Trophoblast cell (in vitro differentiated cells and primary cell): Measurements from ENCODE around the gene DVL2.

Source experiments
- DNase-seq, 2 donors: peaks; one replicate each; pipeline ENCODE4 v3.0.0-alpha.2; 2016
- H2AFZ ChIP-seq: 2 replicates; pipeline ENCODE4 v1.6.1; 2013; ENCODE audit warnings: low read length, moderate library complexity, mild to moderate bottlenecking; ENCODE audit not compliant: insufficient read depth, poor library complexity
- H2AK5ac ChIP-seq: 2 replicates; pipeline ENCODE4 v1.6.1; 2013; ENCODE audit warnings: mild to moderate bottlenecking, low read length
- H2BK120ac ChIP-seq: 2 replicates; pipeline ENCODE4 v1.6.1; 2013; ENCODE audit warnings: low read length, mild to moderate bottlenecking, moderate library complexity; ENCODE audit not compliant: insufficient read depth, poor library complexity
- H2BK12ac ChIP-seq: 2 replicates; pipeline ENCODE4 v1.6.1; 2013; ENCODE audit warnings: mild to moderate bottlenecking, low read length, moderate library complexity
- H2BK5ac ChIP-seq: 2 replicates; pipeline ENCODE4 v1.6.1; 2013; ENCODE audit warnings: low read length, low read depth, moderate library complexity, mild to moderate bottlenecking; ENCODE audit not compliant: poor library complexity
- H3K14ac ChIP-seq: 2 replicates; pipeline ENCODE4 v1.6.1; 2013; ENCODE audit warnings: mild to moderate bottlenecking, low read length
- H3K18ac ChIP-seq: 2 replicates; pipeline ENCODE4 v1.6.1; 2013; ENCODE audit warnings: mild to moderate bottlenecking, low read length
- H3K23ac ChIP-seq: 2 replicates; pipeline ENCODE4 v1.6.1; 2013; ENCODE audit warnings: low read length
- H3K27ac ChIP-seq: 2 replicates; pipeline ENCODE4 v1.5.1; 2013; ENCODE audit warnings: low read depth, mild to moderate bottlenecking, inconsistent platforms, low read length, moderate library complexity
- H3K27me3 ChIP-seq: 2 replicates; pipeline ENCODE4 v1.6.1; 2013; ENCODE audit warnings: inconsistent platforms, mild to moderate bottlenecking, low read length, moderate library complexity; ENCODE audit not compliant: insufficient read depth
- H3K36me3 ChIP-seq, 2 experiments: 1 replicate in 1 of 2; 2 replicates in 1 of 2; pipeline ENCODE4 v1.6.1; 2013; ENCODE audit warnings: low read length in 2 of 2, mild to moderate bottlenecking in 2 of 2, moderate library complexity in 1 of 2; ENCODE audit not compliant: insufficient read depth in 2 of 2, control insufficient read depth in 1 of 2
- H3K4ac ChIP-seq: 2 replicates; pipeline ENCODE4 v1.6.1; 2013; ENCODE audit warnings: low read depth, mild to moderate bottlenecking, low read length, moderate library complexity
- H3K4me1 ChIP-seq, 2 experiments: 1 replicate in 1 of 2; 2 replicates in 1 of 2; pipeline ENCODE4 v1.6.1; 2013; ENCODE audit warnings: low read length in 2 of 2, mild to moderate bottlenecking in 2 of 2, moderate library complexity in 1 of 2; ENCODE audit not compliant: insufficient read depth in 2 of 2, control insufficient read depth in 1 of 2
- H3K4me2 ChIP-seq: 2 replicates; pipeline ENCODE4 v1.6.1; 2013; ENCODE audit warnings: inconsistent platforms, mild to moderate bottlenecking, low read length, moderate library complexity
- H3K4me3 ChIP-seq: 2 replicates; pipeline ENCODE4 v1.5.1; 2013; ENCODE audit warnings: mild to moderate bottlenecking, low read depth, low read length, inconsistent platforms
- H3K79me1 ChIP-seq: one replicate; pipeline ENCODE4 v1.6.1; 2013; ENCODE audit warnings: low read length
- H3K79me2 ChIP-seq: 2 replicates; pipeline ENCODE4 v1.6.1; 2013; ENCODE audit warnings: low read length, mild to moderate bottlenecking; ENCODE audit not compliant: control insufficient read depth, insufficient read depth, poor library complexity
- H3K9ac ChIP-seq: 2 replicates; pipeline ENCODE4 v1.6.1; 2013; ENCODE audit warnings: mild to moderate bottlenecking, low read length
- H3K9me3 ChIP-seq: 2 replicates; pipeline ENCODE4 v1.6.1; 2013; ENCODE audit warnings: low read depth, mild to moderate bottlenecking, control low read depth, inconsistent platforms, low read length; ENCODE audit not compliant: insufficient read depth
- H4K12ac ChIP-seq: 2 replicates; pipeline ENCODE4 v1.6.1; 2013; ENCODE audit warnings: low read depth, mild to moderate bottlenecking, low read length, moderate library complexity
- H4K8ac ChIP-seq: 2 replicates; pipeline ENCODE4 v1.6.1; 2013; ENCODE audit warnings: low read depth, mild to moderate bottlenecking, low read length, moderate library complexity
- H4K91ac ChIP-seq: one replicate; pipeline ENCODE4 v1.6.1; 2013; ENCODE audit warnings: low read depth, mild to moderate bottlenecking, low read length, moderate library complexity
- WGBS: extraction: QIAGEN DNeasy Blood & Tissue Kit; methylation state at CpG from one replicate; pipeline ENCODE4 v1.1.7; 2013; ENCODE audit warnings: missing lambda C conversion rate; ENCODE audit not compliant: insufficient read length, insufficient coverage; ENCODE audit errors: extremely low coverage; 5-methylcytosine and 5-hydroxymethylcytosine counted together

DVL2 gene

DNA sequence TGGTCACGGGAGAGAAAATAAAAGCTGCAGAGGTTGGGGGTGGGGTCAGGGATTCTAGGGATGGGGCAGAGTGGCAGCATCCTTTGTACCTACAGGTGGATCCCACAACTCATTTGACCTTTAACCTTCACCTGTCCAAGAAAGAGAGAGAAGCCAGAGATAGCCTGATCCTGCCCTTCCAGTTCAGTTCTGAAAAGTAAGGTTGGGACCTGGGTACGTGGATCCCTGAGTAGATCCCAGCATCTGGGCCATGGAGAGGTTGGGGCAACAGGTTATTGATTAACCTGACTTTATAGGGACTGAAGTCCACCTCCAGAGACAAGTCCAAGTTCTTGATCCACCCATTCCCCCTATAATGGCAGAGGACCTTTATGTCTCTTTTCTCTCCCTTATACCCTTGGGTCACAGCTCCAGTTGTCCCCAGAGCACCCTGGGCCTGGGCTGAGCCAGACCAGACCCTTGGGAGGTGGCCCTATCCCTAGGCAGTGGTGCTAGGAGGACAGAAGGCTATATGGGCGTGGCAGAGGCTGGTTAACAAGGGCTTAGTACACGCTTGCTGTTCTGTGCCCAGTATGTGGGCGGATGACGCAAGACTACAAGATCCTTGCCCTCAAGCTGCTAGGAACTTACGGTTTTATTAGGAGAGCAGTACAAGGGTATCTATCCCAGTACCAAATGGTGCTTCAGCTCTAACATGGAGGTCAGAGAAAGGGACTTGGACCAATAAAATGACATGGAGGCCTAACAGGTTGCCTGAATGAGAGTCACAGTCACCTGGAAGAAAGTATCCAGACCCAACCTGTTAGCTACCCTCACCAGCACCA lies 24.6 kb upstream of the DVL2 start:
- no peak overlapping the region for H3K4me2 ChIP-seq
- peaks cover 6 to 17% of the 10 kb centered on the region in 2 experiments for H3K4me1 ChIP-seq
- no peak overlapping the region for H4K8ac ChIP-seq
- H3K27ac ChIP-seq, result no peak overlapping the region
- peak overlapping the region; percentile 29 for H3K18ac ChIP-seq
- WGBS, result no CpG with 5 or more reads among the region's 7 CpGs
- no peak overlapping the region for H4K91ac ChIP-seq
- H3K14ac ChIP-seq, result no peak overlapping the region
- no peak overlapping the region for H3K9ac ChIP-seq
- peaks cover 28 to 42% of the 10 kb centered on the region in 2 experiments for H3K36me3 ChIP-seq
- no peak overlapping the region for H3K4ac ChIP-seq
- no peak overlapping the region for H3K23ac ChIP-seq
- H3K9me3 ChIP-seq, result peaks cover 4% of the 10 kb centered on the region
- no peak overlapping the region for H2AFZ ChIP-seq
- H3K79me2 ChIP-seq, result peaks cover 25% of the 10 kb centered on the region
- no peak overlapping the region for H3K4me3 ChIP-seq
- H2BK5ac ChIP-seq, result no peak overlapping the region
- H2BK12ac ChIP-seq, result no peak overlapping the region
- no peak overlapping the region for H2BK120ac ChIP-seq
- H2AK5ac ChIP-seq, result no peak overlapping the region
- H4K12ac ChIP-seq, result no peak overlapping the region
- H3K27me3 ChIP-seq, result no peaks in the 10 kb centered on the region
- peak in 1 of 2 donors; percentile 53 for DNase-seq
- peaks cover 28% of the 10 kb centered on the region for H3K79me1 ChIP-seq

GRCh38 chr17:7256766-7257456 lies 22.6 kb upstream of the DVL2 start:
- H3K18ac ChIP-seq, result no peak overlapping the region
- no peak overlapping the region for H3K14ac ChIP-seq
- H2BK120ac ChIP-seq, result no peak overlapping the region
- no peak overlapping the region for H3K4ac ChIP-seq
- H3K79me2 ChIP-seq, result peaks cover 21% of the 10 kb centered on the region
- H3K27ac ChIP-seq, result no peak overlapping the region
- no peaks in the 10 kb centered on the region for H3K27me3 ChIP-seq
- H4K8ac ChIP-seq, result no peak overlapping the region
- no peak overlapping the region for H2BK5ac ChIP-seq
- peaks cover 20% of the 10 kb centered on the region for H3K79me1 ChIP-seq
- H3K36me3 ChIP-seq, result peaks cover 28 to 42% of the 10 kb centered on the region in 2 experiments
- H3K23ac ChIP-seq, result no peak overlapping the region
- H3K4me1 ChIP-seq, result peaks cover 6 to 13% of the 10 kb centered on the region in 2 experiments
- DNase-seq, result no peak
- H4K91ac ChIP-seq, result no peak overlapping the region
- H3K4me3 ChIP-seq, result no peak overlapping the region
- no peak overlapping the region for H3K9ac ChIP-seq
- no peak overlapping the region for H2AK5ac ChIP-seq
- peaks cover 4% of the 10 kb centered on the region for H3K9me3 ChIP-seq
- H2BK12ac ChIP-seq, result no peak overlapping the region
- H4K12ac ChIP-seq, result no peak overlapping the region
- H3K4me2 ChIP-seq, result no peak overlapping the region
- no CpG with 5 or more reads among the region's 8 CpGs for WGBS
- H2AFZ ChIP-seq, result no peak overlapping the region

DNA sequence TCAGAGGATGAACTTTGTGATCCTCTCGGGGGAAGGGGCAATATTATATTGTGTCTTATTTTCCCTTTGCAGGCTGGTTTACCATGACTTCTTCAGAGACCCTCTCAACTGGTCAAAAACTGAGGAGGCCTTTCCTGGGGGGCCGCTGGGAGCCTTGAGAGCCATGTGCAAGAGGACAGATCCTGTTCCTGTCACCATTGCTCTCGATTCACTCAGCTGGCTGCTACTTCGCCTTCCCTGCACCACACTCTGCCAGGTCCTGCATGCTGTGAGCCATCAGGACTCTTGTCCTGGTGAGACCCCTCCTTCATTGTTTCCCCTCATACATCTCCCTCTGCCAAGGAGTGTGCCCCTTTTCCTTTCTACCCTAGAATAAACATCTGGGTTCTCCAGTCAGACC lies 20.2 kb upstream of the DVL2 start:
- peaks cover 1% of the 10 kb centered on the region for H3K9me3 ChIP-seq
- H2AFZ ChIP-seq, result no peak overlapping the region
- no peak for DNase-seq
- no peak overlapping the region for H2AK5ac ChIP-seq
- H3K4me2 ChIP-seq, result no peak overlapping the region
- no peaks in the 10 kb centered on the region for H3K27me3 ChIP-seq
- no peak overlapping the region for H3K27ac ChIP-seq
- no peak overlapping the region for H3K23ac ChIP-seq
- H3K4ac ChIP-seq, result no peak overlapping the region
- H3K9ac ChIP-seq, result peak overlapping the region; percentile 71
- no peak overlapping the region for H4K12ac ChIP-seq
- H3K79me2 ChIP-seq, result peaks cover 23% of the 10 kb centered on the region
- no CpG with 5 or more reads among the region's 4 CpGs for WGBS
- H3K4me3 ChIP-seq, result peak overlapping the region; percentile 53
- no peak overlapping the region for H4K91ac ChIP-seq
- H3K36me3 ChIP-seq, result peaks cover 24 to 37% of the 10 kb centered on the region in 2 experiments
- H2BK12ac ChIP-seq, result no peak overlapping the region
- H3K18ac ChIP-seq, result no peak overlapping the region
- H4K8ac ChIP-seq, result no peak overlapping the region
- H3K14ac ChIP-seq, result no peak overlapping the region
- H3K4me1 ChIP-seq, result peaks cover 6 to 10% of the 10 kb centered on the region in 2 experiments
- H3K79me1 ChIP-seq, result peaks cover 17% of the 10 kb centered on the region
- H2BK5ac ChIP-seq, result no peak overlapping the region
- no peak overlapping the region for H2BK120ac ChIP-seq

DNA sequence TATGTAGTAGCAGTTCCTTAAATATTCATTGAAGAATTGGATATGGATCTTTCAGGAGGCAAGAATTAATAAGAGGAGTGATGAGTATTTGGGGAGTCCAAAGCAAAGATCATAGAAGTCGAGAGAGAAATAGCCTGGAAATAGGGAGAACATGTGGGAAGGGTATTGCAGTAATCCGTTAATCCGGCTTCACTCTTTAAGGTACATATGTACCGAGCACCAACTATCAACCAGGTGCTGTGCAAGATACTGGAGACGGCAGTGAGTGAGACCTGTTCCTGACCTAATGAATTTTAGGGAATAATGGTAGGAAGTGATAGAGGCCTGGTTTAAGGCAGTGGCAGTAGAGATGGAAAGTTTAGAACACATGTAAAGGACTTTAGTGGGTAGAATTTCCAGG lies 18.8 kb upstream of the DVL2 start:
- no peaks in the 10 kb centered on the region for H3K27me3 ChIP-seq
- no peak overlapping the region for H3K27ac ChIP-seq
- no peak overlapping the region for H3K4ac ChIP-seq
- peaks cover 1% of the 10 kb centered on the region for H3K9me3 ChIP-seq
- no peak overlapping the region for H3K9ac ChIP-seq
- H3K4me2 ChIP-seq, result peak overlapping the region; percentile 98
- peaks cover 17% of the 10 kb centered on the region for H3K79me1 ChIP-seq
- H4K12ac ChIP-seq, result no peak overlapping the region
- no peak overlapping the region for H2BK12ac ChIP-seq
- no peak overlapping the region for H4K91ac ChIP-seq
- H4K8ac ChIP-seq, result no peak overlapping the region
- no peak overlapping the region for H3K4me3 ChIP-seq
- H2BK120ac ChIP-seq, result no peak overlapping the region
- no peak overlapping the region for H3K14ac ChIP-seq
- no peak overlapping the region for H2AFZ ChIP-seq
- no peak overlapping the region for H3K18ac ChIP-seq
- H3K79me2 ChIP-seq, result peaks cover 30% of the 10 kb centered on the region
- H2AK5ac ChIP-seq, result no peak overlapping the region
- no CpG with 5 or more reads among the region's 5 CpGs for WGBS
- H2BK5ac ChIP-seq, result no peak overlapping the region
- peaks cover 6 to 10% of the 10 kb centered on the region in 2 experiments for H3K4me1 ChIP-seq
- H3K36me3 ChIP-seq, result peaks cover 18 to 25% of the 10 kb centered on the region in 2 experiments
- H3K23ac ChIP-seq, result no peak overlapping the region
- no peak for DNase-seq
